ENCODE data around the gene MRPL4. TPM values are rescaled to one million over a fixed set of nuclear protein-coding genes. Genes with fewer than 3 reads are reported as not detected.
A peak's percentile ranks its signal among the peaks of the same experiment; 100 is the strongest.

MRPL4 gene
- total RNA-seq, 3 donors from 2014 or later, result 40.2 to 57.7 (median 52.7) TPM

GRCh38 chr19:10220695-10221094 is 31.3 kb upstream of the MRPL4 start:
- no peaks in the 10 kb centered on the region for H3K36me3 ChIP-seq
- TF ChIP-seq POLR2A (IDR thresholded peaks at IDR 0.05) (no peak), POLR2AphosphoS5 (IDR thresholded peaks at IDR 0.05) (no peak), CTCF (IDR thresholded peaks at IDR 0.05) (no peak)

GRCh38 chr19:10222201-10222890 is 29.7 kb upstream of the MRPL4 start:
- H3K36me3 ChIP-seq, result no peaks in the 10 kb centered on the region
- TF ChIP-seq POLR2AphosphoS5 (IDR thresholded peaks at IDR 0.05) (no peak), CTCF (IDR thresholded peaks at IDR 0.05) (no peak), POLR2A (IDR thresholded peaks at IDR 0.05) (no peak)
- H3K4me1 ChIP-seq, result peaks cover 0 to 5% of the 10 kb centered on the region in 2 donors
- intact Hi-C loops (cut with DNase I; ENCODE audit: low total_unique reads), result no loop called here
- H3K9me3 ChIP-seq, result no peaks in the 10 kb centered on the region
- no peaks in the 10 kb centered on the region for H3K27me3 ChIP-seq
- no peak overlapping the region for H3K27ac ChIP-seq
- no peak overlapping the region for H3K4me3 ChIP-seq
- no peak for DNase-seq (ENCODE audit: low spot score in 2 of 2)

More at GRCh38 chr19:10220695-10221094, 31.3 kb upstream of the MRPL4 start:
- H3K27me3 ChIP-seq, result no peaks in the 10 kb centered on the region
- DNase-seq (ENCODE audit: low spot score in 2 of 2), result no peak
- no peaks in the 10 kb centered on the region for H3K4me1 ChIP-seq
- no peak overlapping the region for H3K4me3 ChIP-seq
- no peaks in the 10 kb centered on the region for H3K9me3 ChIP-seq
- intact Hi-C loops (cut with DNase I; ENCODE audit: low total_unique reads), result no loop called here
- peak overlapping the region in 1 of 2 donors; percentile 25 for H3K27ac ChIP-seq

GRCh38 chr19:10223488-10224213 is 28.4 kb upstream of the MRPL4 start:
- H3K4me1 ChIP-seq, result peaks cover 0 to 7% of the 10 kb centered on the region in 2 donors
- peak overlapping the region in 1 of 2 donors; percentile 25 for H3K27ac ChIP-seq
- H3K9me3 ChIP-seq, result no peaks in the 10 kb centered on the region
- intact Hi-C loops (cut with DNase I; ENCODE audit: low total_unique reads), result no loop called here
- H3K4me3 ChIP-seq, result no peak overlapping the region
- no peaks in the 10 kb centered on the region for H3K27me3 ChIP-seq
- no peak for TF ChIP-seq POLR2AphosphoS5 (IDR thresholded peaks at IDR 0.05)
- no peak for TF ChIP-seq CTCF (IDR thresholded peaks at IDR 0.05)
- TF ChIP-seq POLR2A (IDR thresholded peaks at IDR 0.05), result no peak
- H3K36me3 ChIP-seq, result no peaks in the 10 kb centered on the region
- DNase-seq (ENCODE audit: low spot score in 2 of 2), result no peak

GRCh38 chr19:10224337-10224736 is 27.7 kb upstream of the MRPL4 start:
- H3K27me3 ChIP-seq, result no peaks in the 10 kb centered on the region
- no peak for DNase-seq (ENCODE audit: low spot score in 2 of 2)
- no peaks in the 10 kb centered on the region for H3K9me3 ChIP-seq
- intact Hi-C loops (cut with DNase I; ENCODE audit: low total_unique reads), result no loop called here
- peak overlapping the region in 1 of 2 donors; percentile 25 for H3K27ac ChIP-seq
- no peak overlapping the region for H3K4me3 ChIP-seq
- no peak for TF ChIP-seq POLR2AphosphoS5 (IDR thresholded peaks at IDR 0.05)
- TF ChIP-seq CTCF (IDR thresholded peaks at IDR 0.05), result no peak
- no peak for TF ChIP-seq POLR2A (IDR thresholded peaks at IDR 0.05)
- no peaks in the 10 kb centered on the region for H3K36me3 ChIP-seq
- peaks cover under 1 to 7% of the 10 kb centered on the region in 2 donors for H3K4me1 ChIP-seq

GRCh38 chr19:10226021-10226375 is 26.0 kb upstream of the MRPL4 start:
- Histone ChIP-seq H3K36me3 (no peaks in the 10 kb centered on the region), H3K4me3 (peak overlapping the region in 1 of 3 donors; percentile 61), H3K4me1 (peaks cover 7 to 9% of the 10 kb centered on the region in 2 donors), H3K9me3 (no peaks in the 10 kb centered on the region), H3K27ac (peak overlapping the region; percentile 90 to 92), H3K27me3 (no peaks in the 10 kb centered on the region)
- TF ChIP-seq POLR2AphosphoS5 (IDR thresholded peaks at IDR 0.05) (no peak), CTCF (IDR thresholded peaks at IDR 0.05) (no peak), POLR2A (IDR thresholded peaks at IDR 0.05) (no peak)
- DNase-seq (ENCODE audit: low spot score in 2 of 2), result no peak
- intact Hi-C loops (cut with DNase I; ENCODE audit: low total_unique reads), result no loop called here

Measured in breast epithelium (tissue), 4 donors.